Measurements from ENCODE around the gene UBALD2. TPM values are rescaled to one million over a fixed set of nuclear protein-coding genes. Genes with fewer than 3 reads are reported as not detected.

The UBALD2 gene
- polyA plus RNA-seq, 3 donors from 2014 or later = 1.5 to 4.5 (median 3.9) TPM

GRCh38 chr17:76272541-76273444 is 7.6 kb downstream of the UBALD2 start:
- peak in 2 of 3 donors; percentile 21 to 24 for DNase-seq
- Mint-ChIP-seq H3K36me3 (no peaks in the 10 kb centered on the region), H3K4me3 (peak overlapping the region; percentile 74 to 86 (median 80)), H3K27me3 (ENCODE audit: low read depth in 3 of 3) (peaks cover 22 to 25% (median 24%) of the 10 kb centered on the region in 3 donors), H3K9me3 (no peaks in the 10 kb centered on the region), H3K4me1 (peaks cover 41 to 44% of the 10 kb centered on the region in 2 donors), H3K27ac (peak overlapping the region; percentile 77 to 94 (median 86))

GRCh38 chr17:76273445-76274111 is 8.4 kb downstream of the UBALD2 start:
- Mint-ChIP-seq H3K4me1 (peaks cover 33 to 36% of the 10 kb centered on the region in 2 donors), H3K4me3 (peak overlapping the region in 2 of 5 donors; percentile 74 to 79), H3K27me3 (ENCODE audit: low read depth in 3 of 3) (peaks cover 17 to 24% (median 22%) of the 10 kb centered on the region in 3 donors), H3K9me3 (no peaks in the 10 kb centered on the region), H3K36me3 (no peaks in the 10 kb centered on the region), H3K27ac (peak overlapping the region in 4 of 6 donors; percentile 81 to 90 (median 86))
- no peak for DNase-seq

- Mint-ChIP-seq H3K4me3 (no peak overlapping the region), H3K36me3 (no peaks in the 10 kb centered on the region), H3K27ac (peak overlapping the region in 1 of 6 donors; percentile 56), H3K27me3 (ENCODE audit: low read depth in 3 of 3) (peaks cover 10 to 21% (median 20%) of the 10 kb centered on the region in 3 donors), H3K4me1 (peaks cover 26 to 30% of the 10 kb centered on the region in 2 donors), H3K9me3 (no peaks in the 10 kb centered on the region)
- no peak for DNase-seq
These were observed 9.2 kb downstream of the UBALD2 start for GRCh38 chr17:76274112-76274956.

- Mint-ChIP-seq H3K36me3 (no peaks in the 10 kb centered on the region), H3K4me1 (peaks cover 18 to 21% of the 10 kb centered on the region in 2 donors), H3K4me3 (no peak overlapping the region), H3K27me3 (ENCODE audit: low read depth in 3 of 3) (peaks cover 8 to 18% (median 14%) of the 10 kb centered on the region in 3 donors), H3K9me3 (no peaks in the 10 kb centered on the region), H3K27ac (no peak overlapping the region)
- no peak for DNase-seq
These were observed 10.4 kb downstream of the UBALD2 start for GRCh38 chr17:76275382-76276068.

GRCh38 chr17:76276069-76276431 is 10.9 kb downstream of the UBALD2 start:
- no peaks in the 10 kb centered on the region for H3K36me3 Mint-ChIP-seq
- H3K4me3 Mint-ChIP-seq = no peak overlapping the region

GRCh38 chr17:76276461-76277299 is 11.5 kb downstream of the UBALD2 start:
- H3K4me3 Mint-ChIP-seq = no peak overlapping the region
- peaks cover 4 to 13% (median 8%) of the 10 kb centered on the region in 3 donors for H3K27me3 Mint-ChIP-seq (ENCODE audit: low read depth in 3 of 3)
- H3K36me3 Mint-ChIP-seq = no peaks in the 10 kb centered on the region
- DNase-seq = no peak
- H3K9me3 Mint-ChIP-seq = no peaks in the 10 kb centered on the region
- H3K4me1 Mint-ChIP-seq = peaks cover 10 to 12% of the 10 kb centered on the region in 2 donors
- H3K27ac Mint-ChIP-seq = peak overlapping the region in 1 of 6 donors; percentile 26

More at GRCh38 chr17:76276069-76276431, 10.9 kb downstream of the UBALD2 start:
- Mint-ChIP-seq H3K27ac (peak overlapping the region in 1 of 6 donors; percentile 42), H3K4me1 (peaks cover 16% of the 10 kb centered on the region in 2 donors), H3K9me3 (no peaks in the 10 kb centered on the region), H3K27me3 (ENCODE audit: low read depth in 3 of 3) (peaks cover 8 to 15% (median 10%) of the 10 kb centered on the region in 3 donors)
- DNase-seq = no peak

GRCh38 chr17:76277300-76278267 is 12.4 kb downstream of the UBALD2 start:
- Mint-ChIP-seq H3K4me1 (peaks cover 6 to 9% of the 10 kb centered on the region in 2 donors), H3K27me3 (ENCODE audit: low read depth in 3 of 3) (peaks cover 2 to 7% (median 4%) of the 10 kb centered on the region in 3 donors), H3K9me3 (no peaks in the 10 kb centered on the region), H3K36me3 (no peaks in the 10 kb centered on the region), H3K27ac (peak overlapping the region in 1 of 6 donors; percentile 17), H3K4me3 (no peak overlapping the region)
- DNase-seq = no peak

- Mint-ChIP-seq H3K36me3 (no peaks in the 10 kb centered on the region), H3K27me3 (ENCODE audit: low read depth in 3 of 3) (peaks cover 0 to 4% (median 0%) of the 10 kb centered on the region in 3 donors), H3K27ac (no peak overlapping the region), H3K4me1 (peaks cover 0 to 1% of the 10 kb centered on the region in 2 donors), H3K4me3 (no peak overlapping the region), H3K9me3 (no peaks in the 10 kb centered on the region)
- no peak for DNase-seq
These were observed 13.2 kb downstream of the UBALD2 start for GRCh38 chr17:76278268-76278908.

- Mint-ChIP-seq H3K9me3 (no peaks in the 10 kb centered on the region), H3K4me3 (no peak overlapping the region), H3K36me3 (no peaks in the 10 kb centered on the region), H3K27me3 (ENCODE audit: low read depth in 3 of 3) (peaks cover 0 to 1% (median 0%) of the 10 kb centered on the region in 3 donors), H3K27ac (peak overlapping the region in 1 of 6 donors; percentile 26), H3K4me1 (no peaks in the 10 kb centered on the region)
- peak; percentile 79 to 84 (median 79) for DNase-seq
These were observed 14.0 kb downstream of the UBALD2 start for GRCh38 chr17:76278952-76279741.

GRCh38 chr17:76279742-76280287 is 14.7 kb downstream of the UBALD2 start:
- Mint-ChIP-seq H3K27ac (no peak overlapping the region), H3K4me1 (no peaks in the 10 kb centered on the region), H3K4me3 (no peak overlapping the region), H3K36me3 (no peaks in the 10 kb centered on the region), H3K9me3 (no peaks in the 10 kb centered on the region), H3K27me3 (ENCODE audit: low read depth in 3 of 3) (peaks cover 0 to 1% (median 0%) of the 10 kb centered on the region in 3 donors)
- no peak for DNase-seq

All from immature natural killer cell (primary cell).